ENCODE data around the gene S100A2. TPM values are rescaled to one million over a fixed set of nuclear protein-coding genes. Genes with fewer than 3 reads are reported as not detected.
A peak's percentile ranks its signal among the peaks of the same experiment; 100 is the strongest.

Gene S100A2
- total and polyA plus RNA-seq, 2 of the 13 experiments (the other 11 are each of a cell fraction or from before 2014, with no cell fraction given) = 1.2 TPM

GRCh38 chr1:153545067-153546055 lies 20.3 kb downstream of the S100A2 start, which contains the start of gene S100A4 (continued):
- TF ChIP-seq ATF2 (CRISPR knock-in tag; IDR thresholded peaks at IDR 0.05) (peak; percentile 64; the same call in 1 of the 2 replicates), MED8 (CRISPR knock-in tag; IDR thresholded peaks at IDR 0.05; ENCODE audit: insufficient replicate concordance) (no peak), NBN (conservative IDR thresholded peaks at IDR 0.05) (no peak), ZNF747 (CRISPR knock-in tag; IDR thresholded peaks at IDR 0.05; ENCODE audit: borderline replicate concordance) (peak; percentile 71; the same call in 1 of the 2 replicates), TOPORS (CRISPR knock-in tag; IDR thresholded peaks at IDR 0.05) (no peak), ZNF841 (CRISPR knock-in tag; IDR thresholded peaks at IDR 0.05; ENCODE audit: borderline replicate concordance) (no peak), TRIM24 (CRISPR knock-in tag; IDR thresholded peaks at IDR 0.05) (no peak), ZNF331 (CRISPR knock-in tag; IDR thresholded peaks at IDR 0.05) (0 out of 2 replicates have a peak, but pooled peaks have one; percentile 60), ZNF138 (CRISPR knock-in tag; IDR thresholded peaks at IDR 0.05; ENCODE audit: low read depth) (peak; percentile 73; the same call in 1 of the 2 replicates), FOSL2 (CRISPR knock-in tag; IDR thresholded peaks at IDR 0.05) (peak; percentile 18), CENPX (CRISPR knock-in tag; IDR thresholded peaks at IDR 0.05) (no peak), GATAD1 (CRISPR knock-in tag; IDR thresholded peaks at IDR 0.05) (peak; percentile 15; the same call in 1 of the 2 replicates), EEA1 (CRISPR knock-in tag; IDR thresholded peaks at IDR 0.05; ENCODE audit: borderline replicate concordance) (0 out of 2 replicates have a peak, but pooled peaks have one; percentile 51), ZNF816 (CRISPR knock-in tag; IDR thresholded peaks at IDR 0.05; ENCODE audit: borderline replicate concordance) (no peak), SPEN (CRISPR knock-in tag; IDR thresholded peaks at IDR 0.05; ENCODE audit: low read depth) (peak; percentile 39; the same call in 1 of the 2 replicates), MEIS1 (CRISPR knock-in tag; IDR thresholded peaks at IDR 0.05; ENCODE audit: borderline replicate concordance) (no peak), TFDP2 (CRISPR knock-in tag; IDR thresholded peaks at IDR 0.05) (0 out of 2 replicates have a peak, but pooled peaks have one; percentile 39)
- TF ChIP-seq, protein P1, sequence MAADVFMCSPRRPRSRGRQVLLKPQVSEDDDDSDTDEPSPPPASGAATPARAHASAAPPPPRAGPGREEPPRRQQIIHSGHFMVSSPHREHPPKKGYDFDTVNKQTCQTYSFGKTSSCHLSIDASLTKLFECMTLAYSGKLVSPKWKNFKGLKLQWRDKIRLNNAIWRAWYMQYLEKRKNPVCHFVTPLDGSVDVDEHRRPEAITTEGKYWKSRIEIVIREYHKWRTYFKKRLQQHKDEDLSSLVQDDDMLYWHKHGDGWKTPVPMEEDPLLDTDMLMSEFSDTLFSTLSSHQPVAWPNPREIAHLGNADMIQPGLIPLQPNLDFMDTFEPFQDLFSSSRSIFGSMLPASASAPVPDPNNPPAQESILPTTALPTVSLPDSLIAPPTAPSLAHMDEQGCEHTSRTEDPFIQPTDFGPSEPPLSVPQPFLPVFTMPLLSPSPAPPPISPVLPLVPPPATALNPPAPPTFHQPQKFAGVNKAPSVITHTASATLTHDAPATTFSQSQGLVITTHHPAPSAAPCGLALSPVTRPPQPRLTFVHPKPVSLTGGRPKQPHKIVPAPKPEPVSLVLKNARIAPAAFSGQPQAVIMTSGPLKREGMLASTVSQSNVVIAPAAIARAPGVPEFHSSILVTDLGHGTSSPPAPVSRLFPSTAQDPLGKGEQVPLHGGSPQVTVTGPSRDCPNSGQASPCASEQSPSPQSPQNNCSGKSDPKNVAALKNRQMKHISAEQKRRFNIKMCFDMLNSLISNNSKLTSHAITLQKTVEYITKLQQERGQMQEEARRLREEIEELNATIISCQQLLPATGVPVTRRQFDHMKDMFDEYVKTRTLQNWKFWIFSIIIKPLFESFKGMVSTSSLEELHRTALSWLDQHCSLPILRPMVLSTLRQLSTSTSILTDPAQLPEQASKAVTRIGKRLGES (CRISPR knock-in tag; IDR thresholded peaks at IDR 0.05; ENCODE audit: borderline replicate concordance) = no peak
- TF ChIP-seq, protein P2, sequence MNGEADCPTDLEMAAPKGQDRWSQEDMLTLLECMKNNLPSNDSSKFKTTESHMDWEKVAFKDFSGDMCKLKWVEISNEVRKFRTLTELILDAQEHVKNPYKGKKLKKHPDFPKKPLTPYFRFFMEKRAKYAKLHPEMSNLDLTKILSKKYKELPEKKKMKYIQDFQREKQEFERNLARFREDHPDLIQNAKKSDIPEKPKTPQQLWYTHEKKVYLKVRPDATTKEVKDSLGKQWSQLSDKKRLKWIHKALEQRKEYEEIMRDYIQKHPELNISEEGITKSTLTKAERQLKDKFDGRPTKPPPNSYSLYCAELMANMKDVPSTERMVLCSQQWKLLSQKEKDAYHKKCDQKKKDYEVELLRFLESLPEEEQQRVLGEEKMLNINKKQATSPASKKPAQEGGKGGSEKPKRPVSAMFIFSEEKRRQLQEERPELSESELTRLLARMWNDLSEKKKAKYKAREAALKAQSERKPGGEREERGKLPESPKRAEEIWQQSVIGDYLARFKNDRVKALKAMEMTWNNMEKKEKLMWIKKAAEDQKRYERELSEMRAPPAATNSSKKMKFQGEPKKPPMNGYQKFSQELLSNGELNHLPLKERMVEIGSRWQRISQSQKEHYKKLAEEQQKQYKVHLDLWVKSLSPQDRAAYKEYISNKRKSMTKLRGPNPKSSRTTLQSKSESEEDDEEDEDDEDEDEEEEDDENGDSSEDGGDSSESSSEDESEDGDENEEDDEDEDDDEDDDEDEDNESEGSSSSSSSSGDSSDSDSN (CRISPR knock-in tag; IDR thresholded peaks at IDR 0.05) = peak; percentile 52; the same call in 1 of the 2 replicates

Measured in HepG2 (cell line).